HepG2 (cell line): ENCODE data around the gene FIGLA. TPM values are rescaled to one million over a fixed set of nuclear protein-coding genes. Genes with fewer than 3 reads are reported as not detected.

Source experiments
- ARID3A ChIP-seq: IDR thresholded peaks from 2 replicates; pipeline ENCODE4 v1.6.1; 2012; ENCODE audit warnings: low read depth, low read length, improper control_type of control experiment
- BORCS8-MEF2B ChIP-seq: sonication (generic); formaldehyde crosslinking; IDR thresholded peaks from 2 replicates; pipeline ENCODE4 v1.8.0; 2022; ENCODE audit warnings: mild to moderate bottlenecking, missing genetic modification reagents
- CCDC6 ChIP-seq: sonication (generic); formaldehyde crosslinking; IDR thresholded peaks from 2 replicates; pipeline ENCODE4 v1.8.1; 2022; ENCODE audit warnings: mild to moderate bottlenecking, missing genetic modification reagents, moderate library complexity
- GRHL1 ChIP-seq: sonication (generic); formaldehyde crosslinking; conservative IDR thresholded peaks from 2 replicates; pipeline ENCODE4 v1.8.0; 2022; ENCODE audit warnings: missing genetic modification reagents
- JDP2 ChIP-seq: sonication (generic); formaldehyde crosslinking; IDR thresholded peaks from 2 replicates; pipeline ENCODE4 v1.8.1; 2022; ENCODE audit warnings: missing genetic modification reagents, borderline replicate concordance
- KDM1A ChIP-seq: IDR thresholded peaks from 2 replicates; pipeline ENCODE4 v1.6.1; 2016; ENCODE audit warnings: missing compliant biosample characterization
- MED13 ChIP-seq: sonication (generic); formaldehyde crosslinking; IDR thresholded peaks from 2 replicates; pipeline ENCODE4 v1.5.0; 2020; ENCODE audit warnings: missing genetic modification reagents
- NFYC ChIP-seq: IDR thresholded peaks from 2 replicates; pipeline ENCODE4 v1.6.1; 2016; ENCODE audit warnings: missing genetic modification reagents, missing compliant biosample characterization
- PAXIP1 ChIP-seq: sonication (generic); formaldehyde crosslinking; conservative IDR thresholded peaks from 2 replicates; pipeline ENCODE4 v1.4.0; 2020; ENCODE audit warnings: mild to moderate bottlenecking, missing genetic modification reagents, moderate library complexity
- RORA ChIP-seq: sonication (generic); formaldehyde crosslinking; IDR thresholded peaks from 2 replicates; pipeline ENCODE4 v1.5.0; 2020; ENCODE audit warnings: mild to moderate bottlenecking, missing genetic modification reagents, moderate library complexity
- SCMH1 ChIP-seq: sonication (generic); formaldehyde crosslinking; IDR thresholded peaks from 2 replicates; pipeline ENCODE4 v1.9.0; 2021; ENCODE audit warnings: missing genetic modification reagents, mild to moderate bottlenecking, borderline replicate concordance
- ZMYM3 ChIP-seq: sonication (generic); formaldehyde crosslinking; IDR thresholded peaks from 2 replicates; pipeline ENCODE4 v1.5.1; 2020; ENCODE audit warnings: mild to moderate bottlenecking, missing genetic modification reagents
- ZNF468 ChIP-seq: sonication (generic); formaldehyde crosslinking; IDR thresholded peaks from 2 replicates; pipeline ENCODE4 v1.8.0; 2022; ENCODE audit warnings: mild to moderate bottlenecking, moderate library complexity, missing genetic modification reagents
- ZNF616 ChIP-seq: sonication (generic); formaldehyde crosslinking; IDR thresholded peaks from 2 replicates; pipeline ENCODE4 v1.5.0; 2020; ENCODE audit warnings: low read depth, mild to moderate bottlenecking, missing genetic modification reagents
- ZNF710 ChIP-seq: sonication (generic); formaldehyde crosslinking; IDR thresholded peaks from 2 replicates; pipeline ENCODE4 v1.5.0; 2020; ENCODE audit warnings: mild to moderate bottlenecking, missing genetic modification reagents, borderline replicate concordance
- ZNF891 ChIP-seq: sonication (generic); formaldehyde crosslinking; IDR thresholded peaks from 2 replicates; pipeline ENCODE4 v1.5.0; 2020; ENCODE audit warnings: mild to moderate bottlenecking, missing genetic modification reagents
- ZSCAN31 ChIP-seq: sonication (generic); formaldehyde crosslinking; IDR thresholded peaks from 2 replicates; pipeline ENCODE4 v1.5.0; 2020; ENCODE audit warnings: low read depth, mild to moderate bottlenecking, missing genetic modification reagents
- polyA plus RNA-seq, 8 experiments: library from polyadenylated mRNA; depleted of rRNA in 3 of 8; stranded (reverse) in 7 of 8; unstranded in 1 of 8; fragments of >200 nt; fragmentation: Illumina TruSeq in 4 of 8; extraction: Trizol in 4 of 8; gene quantifications; 2 replicates each; pipeline versions ENCODE4 v1.2.1 to v1.2.3, GENCODE V29; 2011 to 2016; ENCODE audit warnings: low read depth in 4 of 8, missing spikeins in 1 of 8, mixed read lengths in 1 of 8; ENCODE audit not compliant: insufficient read depth in 1 of 8
- total RNA-seq, 5 experiments: library from RNA; depleted of rRNA; stranded (reverse); fragments of >200 nt; fragmentation: Illumina TruSeq; extraction: Trizol; gene quantifications; 2 replicates each; pipeline ENCODE4 v1.2.3, GENCODE V29; 2016; ENCODE audit warnings: low read depth in 1 of 5
- TF ChIP-seq, protein P1 (sequence below): sonication (generic); formaldehyde crosslinking; IDR thresholded peaks from 2 replicates; pipeline ENCODE4 v1.4.0; 2020; ENCODE audit warnings: missing genetic modification reagents

Gene FIGLA
- total and polyA plus RNA-seq, 2 of the 13 experiments (the other 11 are each of a cell fraction or from before 2014, with no cell fraction given): not detected

DNA sequence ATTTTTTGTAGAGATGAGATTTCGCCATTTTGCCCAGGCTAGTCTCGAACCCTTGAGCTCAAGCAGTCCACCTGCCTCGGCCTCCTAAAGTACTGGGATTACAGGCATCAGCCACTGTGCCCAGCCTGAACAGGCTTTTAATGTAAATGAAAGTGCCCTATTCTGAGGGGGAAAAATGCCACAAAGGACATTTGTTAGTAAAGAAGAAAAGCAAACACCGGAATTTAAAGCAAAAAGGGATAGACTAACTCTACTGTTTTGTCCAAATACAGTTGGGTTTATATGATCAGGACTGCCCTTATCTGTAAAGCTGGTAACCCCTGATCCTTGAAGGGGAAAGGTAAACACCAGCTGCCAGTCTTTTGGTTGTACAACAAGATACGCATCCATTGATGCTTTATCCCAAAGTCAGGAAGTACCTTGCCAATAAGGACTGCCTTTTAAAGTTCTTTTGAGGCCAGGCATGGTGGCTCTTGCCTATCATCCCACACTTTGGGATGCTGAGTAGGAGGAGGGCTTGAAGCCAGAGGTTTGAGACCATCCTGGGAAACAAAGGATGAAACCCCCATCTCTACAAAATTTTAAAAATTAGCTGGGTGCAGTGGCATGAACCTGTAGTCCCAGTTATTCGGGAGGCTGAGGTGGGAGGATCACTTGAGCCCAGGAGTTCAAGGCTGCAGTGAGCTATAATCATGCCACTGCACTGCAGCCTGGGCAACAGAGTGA, 16.8 kb upstream of the FIGLA start (continued):
- TF ChIP-seq RORA (CRISPR knock-in tag): no peak
- TF ChIP-seq ZMYM3 (CRISPR knock-in tag): peak; percentile 88
- no peak for TF ChIP-seq SCMH1
- peak; percentile 99 for TF ChIP-seq PAXIP1 (CRISPR knock-in tag)
- TF ChIP-seq JDP2 (CRISPR knock-in tag): no peak
- peak; percentile 98 for TF ChIP-seq MED13 (CRISPR knock-in tag)
- TF ChIP-seq KDM1A (CRISPR knock-in tag): peak; percentile 42
- TF ChIP-seq ZNF710: peak; percentile 97
- TF ChIP-seq ZNF891 (CRISPR knock-in tag): no peak
- no peak for TF ChIP-seq ZNF616 (CRISPR knock-in tag)
- no peak for TF ChIP-seq GRHL1 (CRISPR knock-in tag)
- TF ChIP-seq, protein P1, sequence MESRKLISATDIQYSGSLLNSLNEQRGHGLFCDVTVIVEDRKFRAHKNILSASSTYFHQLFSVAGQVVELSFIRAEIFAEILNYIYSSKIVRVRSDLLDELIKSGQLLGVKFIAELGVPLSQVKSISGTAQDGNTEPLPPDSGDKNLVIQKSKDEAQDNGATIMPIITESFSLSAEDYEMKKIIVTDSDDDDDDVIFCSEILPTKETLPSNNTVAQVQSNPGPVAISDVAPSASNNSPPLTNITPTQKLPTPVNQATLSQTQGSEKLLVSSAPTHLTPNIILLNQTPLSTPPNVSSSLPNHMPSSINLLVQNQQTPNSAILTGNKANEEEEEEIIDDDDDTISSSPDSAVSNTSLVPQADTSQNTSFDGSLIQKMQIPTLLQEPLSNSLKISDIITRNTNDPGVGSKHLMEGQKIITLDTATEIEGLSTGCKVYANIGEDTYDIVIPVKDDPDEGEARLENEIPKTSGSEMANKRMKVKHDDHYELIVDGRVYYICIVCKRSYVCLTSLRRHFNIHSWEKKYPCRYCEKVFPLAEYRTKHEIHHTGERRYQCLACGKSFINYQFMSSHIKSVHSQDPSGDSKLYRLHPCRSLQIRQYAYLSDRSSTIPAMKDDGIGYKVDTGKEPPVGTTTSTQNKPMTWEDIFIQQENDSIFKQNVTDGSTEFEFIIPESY: no peak
- TF ChIP-seq NFYC (CRISPR knock-in tag): peak; percentile 44; the same call in 1 of the 2 replicates
- no peak for TF ChIP-seq ZSCAN31
- TF ChIP-seq CCDC6 (CRISPR knock-in tag): peak; percentile 68; the same call in 1 of the 2 replicates
- TF ChIP-seq ARID3A: peak; percentile 89
- no peak for TF ChIP-seq ZNF468
- no peak for TF ChIP-seq BORCS8-MEF2B (CRISPR knock-in tag)
